DND-41 (cell line): ENCODE data around the gene KCNK15.

Experiments
- ATAC-seq: fragments of 200-7000 bp; cut with Tn5 transposase; 3 replicates; pipeline ENCODE4 v1.9.1; 2021; ENCODE audit warnings: low read depth; ENCODE audit not compliant: insufficient read depth
- DNase-seq: peaks from one replicate; pipeline ENCODE4 v3.0.0-alpha.2; 2020
- H2AFZ ChIP-seq: 2 replicates; pipeline ENCODE4 v1.6.0; 2012; ENCODE audit warnings: low read depth, low read length
- H3K27ac ChIP-seq: 2 replicates; pipeline ENCODE4 v1.5.1; 2012; ENCODE audit warnings: low read length, inconsistent platforms
- H3K27me3 ChIP-seq: fragments of 200-600 bp; sonication (generic); 2 replicates; pipeline ENCODE4 v1.6.0; 2012; ENCODE audit warnings: low read length, mild to moderate bottlenecking, inconsistent platforms; ENCODE audit not compliant: insufficient read depth, poor library complexity
- H3K36me3 ChIP-seq: 2 replicates; pipeline ENCODE4 v1.5.1; 2012; ENCODE audit warnings: low read length, inconsistent platforms; ENCODE audit not compliant: insufficient read depth
- H3K4me1 ChIP-seq: 2 replicates; pipeline ENCODE4 v1.5.1; 2012; ENCODE audit warnings: mild to moderate bottlenecking, low read length; ENCODE audit not compliant: insufficient read depth
- H3K4me2 ChIP-seq: 2 replicates; pipeline ENCODE4 v1.6.0; 2012; ENCODE audit warnings: mild to moderate bottlenecking, moderate library complexity, low read length, inconsistent platforms; ENCODE audit not compliant: insufficient read depth
- H3K4me3 ChIP-seq, 2 experiments: fragments of 200-600 bp in 1 of 2; shearing (Covaris generic) in 1 of 2; 2 replicates each; pipeline ENCODE4 v1.5.1; 2012 to 2016; ENCODE audit warnings: inconsistent platforms in 2 of 2, low read length in 2 of 2, mild to moderate bottlenecking in 2 of 2, low read depth in 1 of 2, moderate library complexity in 1 of 2
- H3K79me2 ChIP-seq: 2 replicates; pipeline ENCODE4 v1.6.0; 2012; ENCODE audit warnings: low read length, inconsistent platforms; ENCODE audit not compliant: insufficient read depth
- H3K9ac ChIP-seq: 2 replicates; pipeline ENCODE4 v1.6.0; 2012; ENCODE audit warnings: low read depth, mild to moderate bottlenecking, inconsistent platforms, low read length, moderate library complexity
- H3K9me3 ChIP-seq: 2 replicates; pipeline ENCODE4 v1.5.1; 2012; ENCODE audit warnings: low read length, moderate library complexity, mild to moderate bottlenecking, inconsistent platforms; ENCODE audit not compliant: insufficient read depth, severe bottlenecking
- H4K20me1 ChIP-seq: 2 replicates; pipeline ENCODE4 v1.6.0; 2012; ENCODE audit warnings: low read length; ENCODE audit not compliant: insufficient read depth
- CTCF ChIP-seq: IDR thresholded peaks from 2 replicates; pipeline ENCODE4 v1.5.1; 2012; ENCODE audit warnings: borderline replicate concordance, low read length, moderate library complexity, mild to moderate bottlenecking; ENCODE audit not compliant: poor library complexity, severe bottlenecking; ENCODE audit errors: extremely low read depth
- EZH2 ChIP-seq: IDR thresholded peaks from 3 replicates; pipeline ENCODE4 v1.6.1; 2012; ENCODE audit warnings: borderline replicate concordance, low read depth, mild to moderate bottlenecking, moderate library complexity, low read length, inconsistent platforms; ENCODE audit not compliant: severe bottlenecking

The KCNK15 gene

GRCh38 chr20:44773070-44773829 lies 27.6 kb downstream of the KCNK15 start:
- H3K4me1 ChIP-seq = no peaks in the 10 kb centered on the region
- H3K9me3 ChIP-seq = no peaks in the 10 kb centered on the region
- no peak overlapping the region for H3K9ac ChIP-seq
- H3K4me2 ChIP-seq = no peak overlapping the region
- H3K4me3 ChIP-seq = no peak overlapping the region
- peaks cover 7% of the 10 kb centered on the region for H3K27me3 ChIP-seq
- H3K79me2 ChIP-seq = no peaks in the 10 kb centered on the region
- H2AFZ ChIP-seq = no peak overlapping the region
- no peak for DNase-seq
- ATAC-seq = no peak
- no peak overlapping the region for H3K27ac ChIP-seq
- H3K36me3 ChIP-seq = no peaks in the 10 kb centered on the region
- H4K20me1 ChIP-seq = peaks cover 3% of the 10 kb centered on the region; the same call in 1 of the 2 replicates
- TF ChIP-seq CTCF (no peak), EZH2 (no peak)

DNA sequence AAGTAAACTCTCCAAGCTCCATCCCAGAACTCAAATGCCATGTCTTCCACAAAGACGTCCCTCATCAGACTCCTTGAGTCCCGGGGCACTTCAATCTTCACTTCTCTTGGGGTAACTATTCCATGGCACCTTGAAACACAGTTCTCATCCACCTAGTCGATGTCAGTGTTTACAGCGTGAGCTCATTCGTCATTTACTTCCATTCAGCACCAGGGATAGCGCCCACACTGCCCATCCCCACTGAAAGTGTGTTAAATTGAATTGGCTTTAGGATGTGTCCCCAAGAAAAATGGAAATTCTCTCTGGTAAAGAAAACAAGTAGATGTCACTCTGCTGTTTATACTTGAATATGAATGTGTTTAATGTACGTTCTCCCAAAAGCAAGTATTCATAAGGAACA lies 31.3 kb downstream of the KCNK15 start:
- H4K20me1 ChIP-seq = peaks cover 3% of the 10 kb centered on the region; the same call in 1 of the 2 replicates
- no peak overlapping the region for H3K27ac ChIP-seq
- no peaks in the 10 kb centered on the region for H3K4me1 ChIP-seq
- H3K4me2 ChIP-seq = no peak overlapping the region
- no peak overlapping the region for H2AFZ ChIP-seq
- peak; percentile 67; the same call in 2 of the 3 replicates for ATAC-seq
- no peak overlapping the region for H3K4me3 ChIP-seq
- TF ChIP-seq CTCF (no peak), EZH2 (no peak)
- no peaks in the 10 kb centered on the region for H3K36me3 ChIP-seq
- DNase-seq = peak; percentile 66
- no peaks in the 10 kb centered on the region for H3K79me2 ChIP-seq
- no peak overlapping the region for H3K9ac ChIP-seq
- no peaks in the 10 kb centered on the region for H3K9me3 ChIP-seq
- no peaks in the 10 kb centered on the region for H3K27me3 ChIP-seq

- TF ChIP-seq EZH2 (no peak), CTCF (no peak)
- Histone ChIP-seq H3K79me2 (no peaks in the 10 kb centered on the region), H3K4me1 (no peaks in the 10 kb centered on the region), H3K27me3 (no peaks in the 10 kb centered on the region), H3K9me3 (no peaks in the 10 kb centered on the region), H4K20me1 (peaks cover 11% of the 10 kb centered on the region; the same call in 1 of the 2 replicates), H3K27ac (no peak overlapping the region), H3K4me3 (no peak overlapping the region), H2AFZ (no peak overlapping the region), H3K4me2 (no peak overlapping the region), H3K9ac (no peak overlapping the region), H3K36me3 (no peaks in the 10 kb centered on the region)
- peak; percentile 77 for DNase-seq
- ATAC-seq = peak; percentile 93
Measured at GRCh38 chr20:44780226-44780625, 34.6 kb downstream of the KCNK15 start.
